Measurements from ENCODE around the gene FSD1L.

GRCh38 chr9:105399117-105399516, 48.7 kb upstream of the FSD1L start:
- TF ChIP-seq CTCF (IDR thresholded peaks at IDR 0.05) (no peak), POLR2A (IDR thresholded peaks at IDR 0.05) (no peak)

All from Peyer's patch (tissue), 4 donors.